Loucy (cell line): Measurements from ENCODE around the gene ECT2.
"Not testable (repeated sequence)": the region's sequence is repeated elsewhere in the genome, so short reads cannot be mapped to it uniquely, and the experiment has no call there.

Experiments
- H2AFZ ChIP-seq: fragments of 200-600 bp; sonication (generic); 2 replicates; pipeline ENCODE4 v1.6.0; 2016; ENCODE audit warnings: antibody characterized with exemption, mild to moderate bottlenecking, low read length, moderate library complexity
- H3F3A ChIP-seq: fragments of 200-600 bp; 2 replicates; pipeline ENCODE4 v1.6.0; 2016; ENCODE audit warnings: antibody characterized with exemption, low read depth, mild to moderate bottlenecking
- H3K27me3 ChIP-seq: fragments of 200-600 bp; sonication (generic); 2 replicates; pipeline ENCODE4 v1.6.1; 2014; ENCODE audit warnings: low read length, mild to moderate bottlenecking; ENCODE audit not compliant: insufficient read depth, poor library complexity, severe bottlenecking
- H3K36me3 ChIP-seq: fragments of 200-600 bp; sonication (generic); 2 replicates; pipeline ENCODE4 v1.6.1; 2016; ENCODE audit warnings: low read length; ENCODE audit not compliant: insufficient read depth
- H3K4me1 ChIP-seq: fragments of 200-600 bp; sonication (generic); 2 replicates; pipeline ENCODE4 v1.5.1; 2014; ENCODE audit warnings: low read length, mild to moderate bottlenecking; ENCODE audit not compliant: insufficient read depth, poor library complexity, severe bottlenecking
- H3K4me2 ChIP-seq: fragments of 200-600 bp; sonication (generic); 2 replicates; pipeline ENCODE4 v1.6.0; 2014; ENCODE audit warnings: antibody characterized with exemption, low read length, low read depth, mild to moderate bottlenecking; ENCODE audit not compliant: poor library complexity, severe bottlenecking
- H3K4me3 ChIP-seq: fragments of 200-600 bp; sonication (generic); 2 replicates; pipeline ENCODE4 v1.5.1; 2014; ENCODE audit warnings: low read length, mild to moderate bottlenecking, mixed read lengths; ENCODE audit not compliant: poor library complexity, severe bottlenecking
- H3K79me2 ChIP-seq: fragments of 200-600 bp; sonication (generic); 2 replicates; pipeline ENCODE4 v1.6.1; 2014; ENCODE audit warnings: low read length; ENCODE audit not compliant: insufficient read depth
- H3K9ac ChIP-seq: fragments of 200-600 bp; sonication (generic); 2 replicates; pipeline ENCODE4 v1.6.0; 2014; ENCODE audit warnings: mild to moderate bottlenecking, low read depth, low read length, moderate library complexity; ENCODE audit not compliant: poor library complexity, severe bottlenecking
- H3K9me2 ChIP-seq: fragments of 200-600 bp; sonication (generic); replicated peaks from 2 replicates; pipeline ENCODE4 v1.6.1; 2016; ENCODE audit warnings: low read depth, low read length, mixed read lengths
- H3K9me3 ChIP-seq: fragments of 200-600 bp; sonication (generic); 2 replicates; pipeline ENCODE4 v1.6.1; 2014; ENCODE audit warnings: mild to moderate bottlenecking, antibody characterized with exemption, low read length, low read depth; ENCODE audit not compliant: insufficient read depth
- H4K20me1 ChIP-seq: fragments of 200-600 bp; sonication (generic); 2 replicates; pipeline ENCODE4 v1.6.0; 2014; ENCODE audit warnings: antibody characterized with exemption, low read length, mild to moderate bottlenecking; ENCODE audit not compliant: insufficient read depth, poor library complexity, severe bottlenecking
- CTCF ChIP-seq: fragments of 200-600 bp; sonication (generic); conservative IDR thresholded peaks from 2 replicates; pipeline ENCODE4 v1.5.1; 2014; ENCODE audit warnings: mild to moderate bottlenecking, antibody characterized with exemption, low read length
- EZH2phosphoT487 ChIP-seq: fragments of 200-600 bp; IDR thresholded peaks from 2 replicates; pipeline ENCODE4 v1.6.1; 2018; ENCODE audit warnings: antibody characterized with exemption, mild to moderate bottlenecking, moderate library complexity, borderline replicate concordance

Gene ECT2

GRCh38 chr3:172856795-172857742, 106.5 kb downstream of the ECT2 start:
- H3K27me3 ChIP-seq, result no peaks in the 10 kb centered on the region
- TF ChIP-seq EZH2phosphoT487 (no peak), CTCF (no peak)
- H4K20me1 ChIP-seq, result no peaks in the 10 kb centered on the region
- H3K79me2 ChIP-seq, result no peaks in the 10 kb centered on the region
- H3K4me3 ChIP-seq, result no peak overlapping the region
- H3K9me3 ChIP-seq, result no peaks in the 10 kb centered on the region
- H3F3A ChIP-seq, result no peaks in the 10 kb centered on the region
- no peaks in the 10 kb centered on the region for H3K36me3 ChIP-seq
- peaks cover 18% of the 10 kb centered on the region for H3K4me1 ChIP-seq
- H3K9me2 ChIP-seq, result no peaks in the 10 kb centered on the region
- H2AFZ ChIP-seq, result no peak overlapping the region
- no peak overlapping the region for H3K4me2 ChIP-seq
- no peak overlapping the region for H3K9ac ChIP-seq

- no peaks in the 10 kb centered on the region for H3K27me3 ChIP-seq
- H3K9me3 ChIP-seq, result no peaks in the 10 kb centered on the region
- H3K9ac ChIP-seq, result no peak overlapping the region
- peak overlapping the region; percentile 29 for H3K4me2 ChIP-seq
- no peaks in the 10 kb centered on the region for H4K20me1 ChIP-seq
- no peaks in the 10 kb centered on the region for H3K79me2 ChIP-seq
- H3K36me3 ChIP-seq, result no peaks in the 10 kb centered on the region
- TF ChIP-seq EZH2phosphoT487 (no peak), CTCF (no peak)
- peaks cover 18% of the 10 kb centered on the region for H3K4me1 ChIP-seq
- H3K9me2 ChIP-seq, result no peaks in the 10 kb centered on the region
- H3F3A ChIP-seq, result no peaks in the 10 kb centered on the region
- no peak overlapping the region for H3K4me3 ChIP-seq
- H2AFZ ChIP-seq, result 0 out of 2 replicates have a peak overlapping the region, but pooled peaks have one; percentile 22
These were observed 108.5 kb downstream of the ECT2 start for GRCh38 chr3:172859041-172859440.

GRCh38 chr3:172866726-172867350, 116.3 kb downstream of the ECT2 start:
- H3K27me3 ChIP-seq, result not testable (repeated sequence)

More at GRCh38 chr3:172866726-172867350, 116.3 kb downstream of the ECT2 start:
- not testable (repeated sequence) for H3K36me3 ChIP-seq, H3K9me2 ChIP-seq, H4K20me1 ChIP-seq, H3K9me3 ChIP-seq, H3F3A ChIP-seq, H3K9ac ChIP-seq, H2AFZ ChIP-seq, H3K79me2 ChIP-seq
- peak overlapping the region; percentile 46 for H3K4me3 ChIP-seq
- H3K4me2 ChIP-seq, result peak overlapping the region; percentile 16
- H3K4me1 ChIP-seq, result peaks cover 39% of the 10 kb centered on the region
